ENCODE data around the gene POLR2C. TPM values are rescaled to one million over a fixed set of nuclear protein-coding genes. Genes with fewer than 3 reads are reported as not detected.
A peak's percentile ranks its signal among the peaks of the same experiment; 100 is the strongest.

POLR2C gene
- total RNA-seq, 1 donor from 2014 or later: 48.1 TPM

DNA sequence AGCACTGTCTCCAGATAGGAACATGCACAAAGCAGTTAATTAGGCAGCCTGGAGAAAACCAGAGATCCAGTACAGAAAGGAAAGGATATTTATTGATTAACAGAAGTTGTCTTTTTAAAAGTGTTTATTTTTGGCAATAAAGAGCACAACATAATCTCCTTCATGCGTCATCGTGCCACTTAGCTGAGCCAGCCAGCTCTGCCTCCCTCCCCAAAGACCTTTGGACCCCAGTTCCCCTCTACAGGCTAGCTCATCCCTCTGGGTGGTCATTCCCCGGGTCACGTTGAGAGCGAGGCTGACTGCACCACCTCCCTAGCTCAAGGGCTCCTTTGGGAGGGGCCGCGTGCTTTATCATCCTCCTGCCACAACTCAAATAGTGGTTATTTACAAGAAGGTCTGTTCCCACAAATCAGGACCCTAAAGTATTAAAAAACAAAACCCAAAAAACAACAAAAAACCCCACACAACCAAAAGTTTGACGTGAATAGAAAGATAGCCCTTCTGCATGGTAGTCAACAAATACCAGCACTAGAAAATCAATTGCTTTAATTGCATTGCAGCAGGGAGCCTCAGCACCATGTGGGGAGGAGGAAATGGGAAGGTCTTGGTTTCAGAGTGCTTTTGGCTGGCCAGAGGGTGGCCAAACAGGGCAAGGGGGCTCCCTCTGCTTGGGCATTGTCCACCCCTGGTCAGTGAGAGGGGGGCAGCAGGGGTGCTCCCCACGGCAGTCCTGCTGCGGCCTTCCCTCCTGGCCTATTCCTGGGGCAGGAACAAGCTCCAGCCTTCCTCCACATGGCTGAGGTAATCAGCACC is 9.6 kb downstream of the POLR2C start:
- TF ChIP-seq, protein P1, sequence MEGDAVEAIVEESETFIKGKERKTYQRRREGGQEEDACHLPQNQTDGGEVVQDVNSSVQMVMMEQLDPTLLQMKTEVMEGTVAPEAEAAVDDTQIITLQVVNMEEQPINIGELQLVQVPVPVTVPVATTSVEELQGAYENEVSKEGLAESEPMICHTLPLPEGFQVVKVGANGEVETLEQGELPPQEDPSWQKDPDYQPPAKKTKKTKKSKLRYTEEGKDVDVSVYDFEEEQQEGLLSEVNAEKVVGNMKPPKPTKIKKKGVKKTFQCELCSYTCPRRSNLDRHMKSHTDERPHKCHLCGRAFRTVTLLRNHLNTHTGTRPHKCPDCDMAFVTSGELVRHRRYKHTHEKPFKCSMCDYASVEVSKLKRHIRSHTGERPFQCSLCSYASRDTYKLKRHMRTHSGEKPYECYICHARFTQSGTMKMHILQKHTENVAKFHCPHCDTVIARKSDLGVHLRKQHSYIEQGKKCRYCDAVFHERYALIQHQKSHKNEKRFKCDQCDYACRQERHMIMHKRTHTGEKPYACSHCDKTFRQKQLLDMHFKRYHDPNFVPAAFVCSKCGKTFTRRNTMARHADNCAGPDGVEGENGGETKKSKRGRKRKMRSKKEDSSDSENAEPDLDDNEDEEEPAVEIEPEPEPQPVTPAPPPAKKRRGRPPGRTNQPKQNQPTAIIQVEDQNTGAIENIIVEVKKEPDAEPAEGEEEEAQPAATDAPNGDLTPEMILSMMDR (IDR thresholded peaks at IDR 0.05; ENCODE audit: partially characterized antibody, unreplicated experiment): no peak
- H3K27me3 Mint-ChIP-seq (ENCODE audit: unreplicated experiment): peaks cover 3% of the 10 kb centered on the region
- H3K4me1 Mint-ChIP-seq (ENCODE audit: low read depth, unreplicated experiment): peaks cover 4% of the 10 kb centered on the region
- DNase-seq: no peak
- H3K36me3 Mint-ChIP-seq (ENCODE audit: unreplicated experiment): no peaks in the 10 kb centered on the region
- peaks cover 2% of the 10 kb centered on the region for H3K9me3 Mint-ChIP-seq (ENCODE audit: unreplicated experiment)
- H3K27ac Mint-ChIP-seq (ENCODE audit: unreplicated experiment): no peak overlapping the region
- peak overlapping the region; percentile 75 for H3K4me3 Mint-ChIP-seq (ENCODE audit: unreplicated experiment)

DNA sequence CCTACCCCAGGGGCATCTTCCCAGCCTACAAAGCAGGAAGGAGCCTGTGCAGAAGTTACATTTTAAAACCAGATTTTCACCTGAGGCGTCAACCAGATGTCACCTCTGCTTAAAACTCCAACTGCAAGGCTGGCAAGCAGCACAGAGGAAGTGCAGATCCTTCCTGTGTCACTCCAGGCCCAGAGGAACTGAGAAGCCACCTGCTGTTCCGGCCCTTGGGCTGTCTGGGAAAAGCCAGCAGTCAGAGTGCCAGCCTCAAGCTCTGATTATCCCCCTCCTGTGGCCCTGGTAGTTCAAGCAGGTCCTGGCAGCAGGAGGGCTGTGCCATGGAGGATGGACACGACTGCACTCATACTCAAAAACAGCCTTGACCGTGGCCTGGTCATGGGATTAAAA is 10.2 kb downstream of the POLR2C start:
- no peaks in the 10 kb centered on the region for H3K36me3 Mint-ChIP-seq (ENCODE audit: unreplicated experiment)
- H3K27ac Mint-ChIP-seq (ENCODE audit: unreplicated experiment): no peak overlapping the region
- H3K9me3 Mint-ChIP-seq (ENCODE audit: unreplicated experiment): peaks cover 2% of the 10 kb centered on the region
- no peak overlapping the region for H3K4me3 Mint-ChIP-seq (ENCODE audit: unreplicated experiment)
- peaks cover 6% of the 10 kb centered on the region for H3K4me1 Mint-ChIP-seq (ENCODE audit: low read depth, unreplicated experiment)
- DNase-seq: no peak
- H3K27me3 Mint-ChIP-seq (ENCODE audit: unreplicated experiment): peaks cover 3% of the 10 kb centered on the region
- TF ChIP-seq, protein P1 (IDR thresholded peaks at IDR 0.05; ENCODE audit: partially characterized antibody, unreplicated experiment): no peak

DNA sequence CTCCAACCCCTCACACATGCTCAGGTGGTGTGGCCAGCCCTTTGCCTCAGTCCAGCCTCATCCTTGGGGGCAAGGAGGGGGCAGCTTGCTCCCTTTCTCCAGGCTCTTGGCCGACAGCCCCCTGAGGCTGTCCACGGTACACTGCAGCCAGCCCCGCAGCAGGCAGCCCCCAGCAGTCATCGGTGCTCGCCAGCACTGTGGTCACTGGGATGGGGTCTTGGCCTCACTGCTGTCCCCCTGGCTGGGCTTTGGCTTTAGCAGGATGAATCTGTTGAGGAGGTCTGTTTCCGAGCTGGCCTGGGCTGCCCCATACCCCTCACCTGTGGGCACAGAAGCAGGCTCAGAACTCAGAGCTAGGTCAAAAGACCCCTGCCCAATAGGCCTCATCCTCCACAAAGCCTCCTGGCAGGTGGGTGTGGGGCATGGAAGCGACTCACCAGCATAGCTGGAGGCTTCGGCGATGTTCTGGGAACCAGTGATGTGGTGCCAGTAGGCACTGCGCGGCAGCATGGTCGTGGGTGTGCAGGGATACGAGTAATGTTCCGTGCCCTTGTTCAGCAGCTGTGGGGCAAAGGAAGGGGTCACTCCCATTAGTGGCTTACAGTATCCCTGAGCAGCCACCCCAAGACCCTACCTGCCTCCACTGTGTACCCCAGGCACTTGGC is 10.8 kb downstream of the POLR2C start:
- peaks cover 2% of the 10 kb centered on the region for H3K9me3 Mint-ChIP-seq (ENCODE audit: unreplicated experiment)
- peaks cover 8% of the 10 kb centered on the region for H3K4me1 Mint-ChIP-seq (ENCODE audit: low read depth, unreplicated experiment)
- no peak for DNase-seq

DNA sequence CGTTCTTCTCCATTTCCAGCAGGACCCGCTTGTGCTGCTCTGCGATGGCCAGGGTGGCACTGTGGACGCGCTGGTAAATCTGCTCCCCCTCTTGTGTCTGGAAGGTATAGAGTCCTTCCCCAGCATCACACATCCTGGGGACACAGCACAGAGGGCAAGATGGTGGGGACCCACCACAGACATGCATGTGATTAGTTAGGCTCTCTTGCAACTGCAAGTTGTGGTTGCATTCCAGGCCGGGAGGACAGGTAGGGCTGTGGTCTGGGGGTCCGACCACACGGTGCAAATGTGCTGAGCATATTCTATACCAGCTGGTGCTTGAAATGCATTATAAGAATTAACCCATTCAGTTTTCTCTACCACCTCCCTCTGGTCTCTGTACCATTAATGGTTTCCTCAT is 11.4 kb downstream of the POLR2C start:
- Mint-ChIP-seq H3K4me1 (ENCODE audit: low read depth, unreplicated experiment) (peaks cover 12% of the 10 kb centered on the region), H3K27me3 (ENCODE audit: unreplicated experiment) (peaks cover 6% of the 10 kb centered on the region), H3K36me3 (ENCODE audit: unreplicated experiment) (no peaks in the 10 kb centered on the region), H3K27ac (ENCODE audit: unreplicated experiment) (no peak overlapping the region), H3K4me3 (ENCODE audit: unreplicated experiment) (no peak overlapping the region), H3K9me3 (ENCODE audit: unreplicated experiment) (peaks cover 2% of the 10 kb centered on the region)
- no peak for DNase-seq
- TF ChIP-seq, protein P1 (IDR thresholded peaks at IDR 0.05; ENCODE audit: partially characterized antibody, unreplicated experiment): no peak

More for the DNA sequence above, 10.8 kb downstream of the POLR2C start:
- TF ChIP-seq, protein P1 (IDR thresholded peaks at IDR 0.05; ENCODE audit: partially characterized antibody, unreplicated experiment): no peak
- H3K27me3 Mint-ChIP-seq (ENCODE audit: unreplicated experiment): peaks cover 3% of the 10 kb centered on the region
- H3K4me3 Mint-ChIP-seq (ENCODE audit: unreplicated experiment): no peak overlapping the region
- H3K27ac Mint-ChIP-seq (ENCODE audit: unreplicated experiment): no peak overlapping the region
- no peaks in the 10 kb centered on the region for H3K36me3 Mint-ChIP-seq (ENCODE audit: unreplicated experiment)
